GM12864 (cell line): Measurements from ENCODE around the gene GRM7.

ENCODE experiments used
- DNase-seq: peaks from one replicate; pipeline ENCODE4 v3.0.0-alpha.2; 2011; ENCODE audit warnings: low read depth
- H3K4me3 ChIP-seq: 2 replicates; pipeline ENCODE4 v1.5.1; 2011; ENCODE audit warnings: mild to moderate bottlenecking, low read depth, low read length, control low read depth
- CTCF ChIP-seq: IDR thresholded peaks from 2 replicates; pipeline ENCODE4 v1.5.1; 2011; ENCODE audit warnings: low read depth, mild to moderate bottlenecking, moderate library complexity, low read length, control low read depth, inconsistent platforms; ENCODE audit errors: missing control alignments

The GRM7 gene

GRCh38 chr3:7745711-7746110 is 884.8 kb downstream of the GRM7 start:
- no peak for DNase-seq
- no peak overlapping the region for H3K4me3 ChIP-seq
- TF ChIP-seq CTCF: no peak

GRCh38 chr3:7749931-7750695 is 889.2 kb downstream of the GRM7 start:
- TF ChIP-seq CTCF: no peak
- no peak for DNase-seq
- no peak overlapping the region for H3K4me3 ChIP-seq

DNA sequence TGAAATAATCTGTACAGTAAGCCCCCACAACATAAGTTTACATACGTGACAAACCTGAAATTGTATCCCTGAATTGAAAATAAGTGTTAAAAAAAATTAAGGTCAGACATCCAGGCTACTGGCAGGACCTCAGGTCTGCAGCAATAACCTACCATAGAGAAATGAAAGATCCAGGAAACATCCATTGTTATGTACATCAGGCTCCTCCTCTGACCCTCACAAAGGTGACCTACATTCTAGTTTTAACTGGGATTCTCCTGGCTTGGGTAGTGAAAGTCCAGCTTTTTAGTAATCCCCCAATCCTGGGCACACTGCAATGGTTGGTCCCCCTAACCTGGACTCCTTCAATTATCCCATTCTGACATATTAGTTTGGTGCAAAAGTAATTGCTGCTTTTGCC is 891.1 kb downstream of the GRM7 start:
- no peak overlapping the region for H3K4me3 ChIP-seq
- DNase-seq: no peak
- TF ChIP-seq CTCF: no peak

DNA sequence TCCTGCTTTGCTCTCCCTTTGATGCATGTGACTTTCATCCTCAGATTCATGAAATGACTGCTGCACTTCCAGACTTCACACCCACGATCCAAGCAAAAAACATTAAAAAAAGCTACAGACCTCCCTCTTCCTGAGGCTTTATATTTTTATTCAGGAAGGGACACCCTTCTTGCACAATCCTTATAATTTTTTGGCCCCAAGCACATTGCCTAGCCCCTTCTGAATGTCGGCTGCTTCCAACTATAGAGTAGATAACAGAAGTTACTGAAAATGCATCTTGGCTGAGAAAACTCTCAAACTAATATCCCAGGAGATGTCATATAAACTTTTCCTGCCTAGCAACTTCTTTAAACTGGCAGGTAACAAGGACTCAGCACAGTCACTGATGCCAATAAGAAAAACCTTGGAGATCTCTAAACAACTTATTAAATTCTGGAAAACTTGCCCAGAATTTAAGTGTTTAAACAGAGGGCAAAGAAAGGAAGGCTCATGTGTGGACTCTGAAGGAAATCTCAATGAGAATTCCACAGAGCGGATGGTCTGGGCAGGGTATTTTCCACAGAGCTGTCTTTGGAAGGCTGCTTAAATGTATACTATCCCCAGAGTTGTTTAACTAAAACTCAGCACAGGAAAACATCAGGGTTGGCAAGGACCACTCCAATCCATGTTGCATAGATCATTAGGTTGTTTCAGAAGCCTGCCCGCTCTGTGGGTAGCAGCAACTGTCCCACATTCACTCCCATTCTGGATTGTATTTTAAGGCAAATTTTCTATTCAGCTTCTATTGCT is 893.9 kb downstream of the GRM7 start:
- no peak for TF ChIP-seq CTCF
- no peak for DNase-seq
- H3K4me3 ChIP-seq: no peak overlapping the region

DNA sequence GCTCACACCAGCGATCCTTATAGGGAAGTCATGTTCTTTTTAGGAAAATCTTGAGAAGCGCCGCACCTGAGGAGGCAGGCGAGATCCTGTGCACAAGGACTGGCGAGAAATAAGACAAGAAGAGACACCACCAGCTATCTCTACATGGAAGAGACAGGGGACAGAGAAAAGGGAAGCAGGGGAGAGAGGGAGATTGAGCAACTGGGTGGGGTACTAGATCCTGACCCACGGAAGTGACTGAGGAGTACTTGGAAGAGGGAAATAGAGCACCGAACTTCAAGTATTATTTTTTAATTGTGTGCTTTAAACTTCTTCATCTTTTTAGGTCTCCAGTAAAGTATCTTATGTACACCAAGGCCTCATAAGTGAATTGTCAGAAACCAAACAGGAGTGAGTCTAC is 898.7 kb downstream of the GRM7 start:
- H3K4me3 ChIP-seq: no peak overlapping the region
- no peak for DNase-seq
- no peak for TF ChIP-seq CTCF

- no peak for TF ChIP-seq CTCF
- H3K4me3 ChIP-seq: no peak overlapping the region
- no peak for DNase-seq
Measured at GRCh38 chr3:7760718-7761117, 899.8 kb downstream of the GRM7 start.

GRCh38 chr3:7764115-7764514 is 903.2 kb downstream of the GRM7 start:
- no peak overlapping the region for H3K4me3 ChIP-seq
- no peak for TF ChIP-seq CTCF
- DNase-seq: no peak
